Heart left ventricle (tissue), 13 donors: ENCODE results near the gene UHRF1.
"Not testable (repeated sequence)": the region's sequence is repeated elsewhere in the genome, so short reads cannot be mapped to it uniquely, and the experiment has no call there.

Experiments used
- POLR2A ChIP-seq, 2 donors: fragments of 450-650 bp; IDR thresholded peaks; one replicate each; pipeline ENCODE4 v1.6.1; 2017; ENCODE audit warnings: antibody characterized with exemption in 2 of 2, mild to moderate bottlenecking in 2 of 2, moderate library complexity in 2 of 2
- TF ChIP-seq, protein P1 (sequence below), 12 donors: fragments of 200-600 bp; sonication (generic) in 4 of 12; IDR thresholded peaks; one replicate each; pipeline versions ENCODE4 v1.5.0 to v1.8.0; 2018 to 2022; ENCODE audit warnings: antibody characterized with exemption in 12 of 12, mild to moderate bottlenecking in 5 of 12
- donor health status: ischemic (EF 13 %, LVEDD 7.1; RV severe dilation, severe dysfunction).
- donor health status: DM: no; HTN: yes; CAD: no.
- donor health status: DM: no; HTN: no; CAD: no.
- donor health status: ischemic (EF 25% LVEDD 6.9; RV normal size, moderate dysfunction).
- donor health status: ischemic (EF 25% LVEDD 5.7; RV mildly dilated, moderate dysfunction).
- donor health status: ischemic (EF 35%, LVEDD 5.7; RV mildly dilated, moderate dysfunction).
- donor health status: nonischemic (EF 11% LVEDD 7.7; RV severe dilation, severe dysfunction).
- donor health status: DM: yes; HTN: yes; CAD: no.
- donor health status: PGD.
- donor health status: ischemic (EF 29% LVEDD 5.4; RV normal size, mild dysfunction).
- donor health status: nonischemic (EF 23%, LVEDD 6.1; RV moderate dilation, normal function).

DNA sequence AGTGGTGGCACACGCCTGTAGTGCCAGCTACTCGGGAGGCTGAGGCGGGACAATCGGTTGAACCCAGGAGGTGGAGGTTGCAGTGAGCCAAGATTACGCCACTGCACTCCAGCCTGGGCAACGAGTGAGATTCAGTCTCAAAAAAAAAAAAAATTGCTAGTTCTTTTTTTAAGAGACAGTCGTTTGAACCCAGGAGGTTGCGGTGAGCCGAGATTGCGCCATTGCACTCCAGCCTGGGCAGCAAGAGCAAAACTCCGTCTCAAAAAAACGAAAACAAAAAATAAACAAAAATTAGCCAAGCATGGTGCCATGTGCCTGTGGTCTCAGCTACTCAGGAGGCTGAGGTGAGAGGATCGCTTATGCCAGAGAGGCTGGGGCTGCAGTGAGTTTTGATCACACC, 8.4 kb upstream of the UHRF1 start:
- not testable (repeated sequence) for TF ChIP-seq POLR2A (IDR thresholded peaks at IDR 0.05)
- TF ChIP-seq, protein P1, sequence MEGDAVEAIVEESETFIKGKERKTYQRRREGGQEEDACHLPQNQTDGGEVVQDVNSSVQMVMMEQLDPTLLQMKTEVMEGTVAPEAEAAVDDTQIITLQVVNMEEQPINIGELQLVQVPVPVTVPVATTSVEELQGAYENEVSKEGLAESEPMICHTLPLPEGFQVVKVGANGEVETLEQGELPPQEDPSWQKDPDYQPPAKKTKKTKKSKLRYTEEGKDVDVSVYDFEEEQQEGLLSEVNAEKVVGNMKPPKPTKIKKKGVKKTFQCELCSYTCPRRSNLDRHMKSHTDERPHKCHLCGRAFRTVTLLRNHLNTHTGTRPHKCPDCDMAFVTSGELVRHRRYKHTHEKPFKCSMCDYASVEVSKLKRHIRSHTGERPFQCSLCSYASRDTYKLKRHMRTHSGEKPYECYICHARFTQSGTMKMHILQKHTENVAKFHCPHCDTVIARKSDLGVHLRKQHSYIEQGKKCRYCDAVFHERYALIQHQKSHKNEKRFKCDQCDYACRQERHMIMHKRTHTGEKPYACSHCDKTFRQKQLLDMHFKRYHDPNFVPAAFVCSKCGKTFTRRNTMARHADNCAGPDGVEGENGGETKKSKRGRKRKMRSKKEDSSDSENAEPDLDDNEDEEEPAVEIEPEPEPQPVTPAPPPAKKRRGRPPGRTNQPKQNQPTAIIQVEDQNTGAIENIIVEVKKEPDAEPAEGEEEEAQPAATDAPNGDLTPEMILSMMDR (IDR thresholded peaks at IDR 0.05) = not testable (repeated sequence)
